Transverse colon (tissue), 4 donors: ENCODE results near the gene CHPF2. TPM values are rescaled to one million over a fixed set of nuclear protein-coding genes. Genes with fewer than 3 reads are reported as not detected.

Experiments used
- DNase-seq: peaks from one replicate; pipeline ENCODE4 v3.0.0-alpha.2; 2019
- H3K27ac ChIP-seq, 4 donors: fragments of 200-600 bp; sonication (generic); 2 replicates each; pipeline ENCODE4 v1.5.1; 2016 to 2018; ENCODE audit warnings: inconsistent platforms in 4 of 4
- H3K27me3 ChIP-seq: fragments of 200-600 bp; sonication (generic); 2 replicates; pipeline ENCODE4 v1.5.1; 2017; ENCODE audit warnings: inconsistent platforms
- H3K36me3 ChIP-seq, 4 donors: fragments of 200-600 bp; sonication (generic); 2 replicates each; pipeline ENCODE4 v1.5.1; 2017 to 2019; ENCODE audit warnings: inconsistent platforms in 4 of 4
- H3K4me1 ChIP-seq, 4 donors: fragments of 200-600 bp; sonication (generic); 2 replicates each; pipeline ENCODE4 v1.5.1; 2017 to 2020; ENCODE audit warnings: inconsistent platforms in 4 of 4
- H3K4me3 ChIP-seq, 4 donors: fragments of 200-600 bp; sonication (generic); 1 replicate in 1 of 4; 2 replicates in 3 of 4; pipeline versions ENCODE4 v1.5.1 to v1.6.1; 2017 to 2019; ENCODE audit warnings: inconsistent platforms in 4 of 4
- H3K9me3 ChIP-seq, 2 donors: fragments of 200-600 bp; sonication (generic); 2 replicates each; pipeline ENCODE4 v1.5.1; 2017 to 2019; ENCODE audit warnings: inconsistent platforms in 2 of 2
- CTCF ChIP-seq, 5 experiments: fragments of 200-600 bp in 3 of 5; fragments of 450-650 bp in 2 of 5; sonication (generic) in 3 of 5; IDR thresholded peaks; 1 replicate in 2 of 5; 2 replicates in 3 of 5; pipeline ENCODE4 v1.5.1; 2016 to 2017; ENCODE audit warnings: antibody characterized with exemption in 5 of 5, inconsistent platforms in 3 of 5, mild to moderate bottlenecking in 2 of 5, moderate library complexity in 1 of 5
- EP300 ChIP-seq: sonication (generic); formaldehyde crosslinking; IDR thresholded peaks from one replicate; pipeline ENCODE4 v1.6.1; 2017; ENCODE audit warnings: antibody characterized with exemption, low read depth
- POLR2A ChIP-seq: fragments of 450-650 bp; IDR thresholded peaks from one replicate; pipeline ENCODE4 v1.6.1; 2016; ENCODE audit warnings: antibody characterized with exemption, mild to moderate bottlenecking, moderate library complexity
- POLR2AphosphoS5 ChIP-seq, 3 donors: sonication (generic); formaldehyde crosslinking; IDR thresholded peaks; one replicate each; pipeline ENCODE4 v1.6.1; 2016; ENCODE audit warnings: antibody characterized with exemption in 3 of 3
- WGBS, 2 donors: methylation state at CpG; one replicate each; pipeline ENCODE4 v1.1.5; 2018; ENCODE audit warnings: low coverage in 1 of 2; 5-methylcytosine and 5-hydroxymethylcytosine counted together
- in situ Hi-C, 4 donors: fragments of 200-750 bp; cut with MboI; loops; one replicate each; pipeline versions ENCODE4 v1.15.0 to v1.15.1; 2017; ENCODE audit warnings: low sequenced_read_pairs in 3 of 4, low pct_ligation_motif_present in 1 of 4, low pct_unique_long_range_greater_than_20kb in 1 of 4
- intact Hi-C: fragments of 100-400 bp; cut with DNase I; formaldehyde crosslinking; loops from one replicate; pipeline ENCODE4 v1.15.1; 2023; ENCODE audit warnings: low total_unique reads
- total RNA-seq, 4 donors: library from RNA; depleted of rRNA; stranded (reverse); fragments of >200 nt; gene quantifications; one replicate each; pipeline ENCODE4 v1.1.0, GENCODE V29; 2016

CHPF2 gene
- total RNA-seq, 4 donors from 2014 or later: 48.4 to 104 (median 50.9) TPM

- intact Hi-C loops (no loop called here), in situ Hi-C loops (no loop called here)
- TF ChIP-seq POLR2AphosphoS5 (IDR thresholded peaks at IDR 0.05) (no peak), CTCF (IDR thresholded peaks at IDR 0.05) (no peak), EP300 (no peak), POLR2A (no peak)
- WGBS, 2 donors: 6 to 9% methylated on average over 2 to 36 of the region's 63 CpGs
- H3K9me3 ChIP-seq: no peaks in the 10 kb centered on the region
- no peaks in the 10 kb centered on the region for H3K36me3 ChIP-seq
- H3K27ac ChIP-seq: peak overlapping the region in 1 of 4 donors; percentile 41
- peak overlapping the region; percentile 8 to 51 (median 28) for H3K4me3 ChIP-seq
- peaks cover 16% of the 10 kb centered on the region for H3K27me3 ChIP-seq
- peaks cover 0 to 18% (median 8%) of the 10 kb centered on the region in 4 donors for H3K4me1 ChIP-seq
- DNase-seq: peak; percentile 43
Observed at GRCh38 chr7:151276666-151277590, 44.6 kb downstream of the CHPF2 start.

DNA sequence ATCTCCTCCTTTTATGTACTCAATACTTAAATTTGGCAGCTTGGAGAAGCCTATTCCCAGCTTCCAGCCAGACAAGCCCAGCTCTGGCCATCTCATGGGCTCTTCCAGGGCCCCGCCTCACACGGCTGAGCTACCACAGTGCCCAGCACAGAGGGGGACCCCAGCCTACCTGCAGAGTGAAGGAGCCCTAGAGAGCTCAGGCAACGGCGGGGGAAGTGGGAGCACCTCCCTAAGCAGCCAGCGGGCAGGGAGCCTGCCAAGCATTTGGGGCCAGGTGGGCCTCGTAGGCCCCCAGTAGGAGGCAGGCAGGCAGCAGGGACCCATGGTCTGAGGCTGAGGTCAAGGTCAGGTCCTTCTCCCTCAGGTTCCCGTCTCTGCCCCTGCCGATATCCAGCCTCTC is 45.3 kb downstream of the CHPF2 start:
- Histone ChIP-seq H3K27me3 (peaks cover 16% of the 10 kb centered on the region), H3K9me3 (no peaks in the 10 kb centered on the region), H3K4me3 (peak overlapping the region in 1 of 4 donors; percentile 36), H3K27ac (no peak overlapping the region), H3K36me3 (no peaks in the 10 kb centered on the region), H3K4me1 (peaks cover 0 to 13% (median 8%) of the 10 kb centered on the region in 4 donors)
- intact Hi-C loops (no loop called here), in situ Hi-C loops (no loop called here)
- TF ChIP-seq POLR2A: no peak
- no peak for TF ChIP-seq CTCF (IDR thresholded peaks at IDR 0.05)
- TF ChIP-seq EP300: no peak
- no peak for TF ChIP-seq POLR2AphosphoS5 (IDR thresholded peaks at IDR 0.05)
- no peak for DNase-seq
- WGBS, 2 donors: 79% methylated on average over 8 of the region's 8 CpGs; no CpG with 5 or more reads in 1 of the 2 donors

GRCh38 chr7:151278949-151279348 is 46.7 kb downstream of the CHPF2 start:
- H3K36me3 ChIP-seq: no peaks in the 10 kb centered on the region
- H3K27me3 ChIP-seq: peaks cover 19% of the 10 kb centered on the region
- peaks cover 0 to 13% (median 8%) of the 10 kb centered on the region in 4 donors for H3K4me1 ChIP-seq
- no peak for DNase-seq
- intact Hi-C loops: no loop called here
- TF ChIP-seq EP300 (no peak), CTCF (IDR thresholded peaks at IDR 0.05) (no peak), POLR2AphosphoS5 (IDR thresholded peaks at IDR 0.05) (no peak), POLR2A (no peak)
- WGBS, 2 donors: 89 to 90% methylated on average over 6 to 12 of the region's 12 CpGs
- in situ Hi-C loops: no loop called here
- H3K4me3 ChIP-seq: no peak overlapping the region
- H3K27ac ChIP-seq: no peak overlapping the region
- H3K9me3 ChIP-seq: no peaks in the 10 kb centered on the region

DNA sequence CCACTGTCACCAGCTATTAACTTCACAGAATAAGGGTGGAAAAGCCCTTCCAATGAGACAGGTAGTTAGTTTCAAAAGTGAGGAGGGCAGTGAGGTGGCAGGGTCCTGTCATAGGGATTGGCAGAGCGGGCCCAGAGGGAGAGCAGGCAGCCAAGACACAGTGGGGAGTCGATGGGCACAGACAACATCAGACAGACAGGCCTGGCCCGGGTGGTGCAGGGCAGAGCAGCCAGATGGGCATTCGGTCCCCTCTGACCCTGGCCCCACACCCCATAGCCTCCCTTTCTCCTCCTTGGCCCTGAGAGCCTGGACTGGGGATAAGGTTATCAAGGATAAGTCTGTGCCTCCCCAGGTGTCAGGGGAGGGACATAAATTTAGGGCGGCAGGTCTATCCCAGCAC is 47.6 kb downstream of the CHPF2 start:
- intact Hi-C loops (no loop called here), in situ Hi-C loops (no loop called here)
- 82% methylated on average over 5 of the region's 5 CpGs; no CpG with 5 or more reads in 1 of the 2 donors for WGBS, 2 donors
- H3K9me3 ChIP-seq: no peaks in the 10 kb centered on the region
- peaks cover 0 to 13% (median 8%) of the 10 kb centered on the region in 4 donors for H3K4me1 ChIP-seq
- TF ChIP-seq CTCF (IDR thresholded peaks at IDR 0.05) (no peak), EP300 (no peak), POLR2AphosphoS5 (IDR thresholded peaks at IDR 0.05) (no peak), POLR2A (no peak)
- H3K27ac ChIP-seq: no peak overlapping the region
- no peaks in the 10 kb centered on the region for H3K36me3 ChIP-seq
- DNase-seq: no peak
- H3K4me3 ChIP-seq: no peak overlapping the region
- H3K27me3 ChIP-seq: peaks cover 28% of the 10 kb centered on the region
